A549 (cell line): Measurements from ENCODE around the gene GM2A. TPM values are rescaled to one million over a fixed set of nuclear protein-coding genes. Genes with fewer than 3 reads are reported as not detected.

Source experiments
- ATAC-seq, 2 experiments: fragments of 200-7000 bp in 1 of 2; fragments of >200 bp in 1 of 2; cut with Nextera tagmentation in 1 of 2; cut with Tn5 transposase in 1 of 2; 3 replicates each; pipeline versions ENCODE4 v1.8.0 to v1.9.1; 2018 to 2020; ENCODE audit warnings: mild to moderate bottlenecking in 1 of 2, moderate library complexity in 1 of 2
- CTCF ChIA-PET: fragments of 300-600 bp; sonication (Branson Sonifier 250); formaldehyde crosslinking; extraction: SDS; loops from one replicate; lab custom pipeline; 2021; ENCODE audit warnings: antibody characterized with exemption, inconsistent platforms; lab: Yijun Ruan, JAX
- POLR2A ChIA-PET: fragments of 350-600 bp; formaldehyde crosslinking; extraction: SDS; loops from one replicate; lab custom pipeline; 2021; ENCODE audit warnings: antibody characterized with exemption, inconsistent platforms; lab: Yijun Ruan, JAX
- DNase-seq, 2 experiments: peaks; one replicate each; pipeline versions ENCODE4 v3.0.0 to v3.0.0-alpha.2; 2011 to 2016; ENCODE audit warnings: low read depth in 1 of 2, low spot score in 1 of 2
- FAIRE-seq: peaks from 2 replicates; lab custom pipeline; 2011; peaks lifted over from hg19 to GRCh38; lab: Jason Lieb, UNC
- H3K27ac ChIP-seq, 2 experiments: fragments of >200 bp; sonication (Bioruptor Twin); formaldehyde crosslinking; 3 replicates each; pipeline ENCODE4 v1.5.1; 2016 to 2017
- H3K4me1 ChIP-seq: fragments of >200 bp; sonication (Bioruptor Twin); formaldehyde crosslinking; 3 replicates; pipeline ENCODE4 v1.6.1; 2016
- H3K4me2 ChIP-seq: fragments of >200 bp; sonication (Bioruptor Twin); formaldehyde crosslinking; 3 replicates; pipeline ENCODE4 v1.6.1; 2016
- H3K4me3 ChIP-seq: fragments of >200 bp; sonication (Bioruptor Twin); formaldehyde crosslinking; 3 replicates; pipeline ENCODE4 v1.5.1; 2016
- H3K9me3 ChIP-seq: fragments of >200 bp; sonication (Bioruptor Twin); formaldehyde crosslinking; 3 replicates; pipeline ENCODE4 v1.6.1; 2016
- CBX2 ChIP-seq: fragments of 200-600 bp; sonication (generic); IDR thresholded peaks from 2 replicates; pipeline ENCODE4 v1.6.1; 2016; ENCODE audit warnings: low read depth, mild to moderate bottlenecking, borderline replicate concordance
- CHD2 ChIP-seq: fragments of 150-350 bp; IDR thresholded peaks from 2 replicates; pipeline ENCODE4 v1.6.1; 2014; ENCODE audit warnings: low read length; ENCODE audit not compliant: partially characterized antibody
- CTCF ChIP-seq: fragments of >200 bp; sonication (Bioruptor Twin); formaldehyde crosslinking; IDR thresholded peaks from 3 replicates; pipeline ENCODE4 v1.5.1; 2016
- E2F6 ChIP-seq: IDR thresholded peaks from 2 replicates; pipeline ENCODE4 v1.6.1; 2012; ENCODE audit warnings: low read depth, borderline replicate concordance
- JUNB ChIP-seq: fragments of >200 bp; sonication (Bioruptor Twin); formaldehyde crosslinking; IDR thresholded peaks from 2 replicates; pipeline ENCODE4 v1.6.1; 2016
- NPAS2 ChIP-seq: fragments of 250-450 bp; sonication (Bioruptor Pico); IDR thresholded peaks from 2 replicates; pipeline ENCODE4 v1.8.0; 2022; ENCODE audit warnings: mild to moderate bottlenecking, moderate library complexity, borderline replicate concordance
- RAD21 ChIP-seq, 2 experiments: fragments of >200 bp in 1 of 2; sonication (Bioruptor Twin) in 1 of 2; formaldehyde crosslinking in 1 of 2; IDR thresholded peaks in 1 of 2; conservative IDR thresholded peaks in 1 of 2; 2 replicates in 1 of 2; 3 replicates in 1 of 2; pipeline ENCODE4 v1.6.1; 2012 to 2018; ENCODE audit warnings: inconsistent platforms in 1 of 2
- RARB ChIP-seq: fragments of 250-450 bp; sonication (Bioruptor Pico); IDR thresholded peaks from 2 replicates; pipeline ENCODE4 v1.8.0; 2021; ENCODE audit warnings: mild to moderate bottlenecking, moderate library complexity
- SMC3 ChIP-seq: fragments of >200 bp; sonication (Bioruptor Twin); formaldehyde crosslinking; IDR thresholded peaks from 3 replicates; pipeline ENCODE4 v1.6.1; 2018; ENCODE audit warnings: inconsistent platforms
- ZC3H11A ChIP-seq: fragments of 450-650 bp; IDR thresholded peaks from 2 replicates; pipeline ENCODE4 v1.6.1; 2014; ENCODE audit warnings: antibody characterized with exemption, mild to moderate bottlenecking
- ZSCAN20 ChIP-seq: fragments of 250-450 bp; sonication (Bioruptor Pico); IDR thresholded peaks from 2 replicates; pipeline ENCODE4 v1.8.0; 2022; ENCODE audit warnings: mild to moderate bottlenecking, moderate library complexity
- WGBS: methylation state at CpG from one replicate; pipeline ENCODE4 v1.1.6; 2017; ENCODE audit errors: missing lambda C conversion rate; 5-methylcytosine and 5-hydroxymethylcytosine counted together
- polyA plus RNA-seq, 4 experiments: library from polyadenylated mRNA; depleted of rRNA in 3 of 4; stranded (reverse); fragments of >200 nt; fragmentation: RNase III in 1 of 4; extraction: RNeasy Plus Mini Kit Qiagen cat#74134 plus additional on column Dnase treatment in 1 of 4; gene quantifications; 2 replicates in 3 of 4; 3 replicates in 1 of 4; pipeline ENCODE4 v1.2.3, GENCODE V29; 2011 to 2017

GM2A gene
- polyA plus RNA-seq, 2 of the 4 experiments (the other 2 are of a cell fraction): 9.6 to 17.4 TPM

- WGBS: 45% methylated on average over 2 of the region's 2 CpGs
- no peaks in the 10 kb centered on the region for H3K4me1 ChIP-seq
- TF ChIP-seq NPAS2: no peak
- TF ChIP-seq CBX2: no peak
- no peak for TF ChIP-seq E2F6
- no peak for TF ChIP-seq ZSCAN20
- no peak for TF ChIP-seq CHD2
- TF ChIP-seq ZC3H11A: no peak
- TF ChIP-seq JUNB: no peak
- DNase-seq (no peak), ATAC-seq (no peak), FAIRE-seq (no peak)
- no peak overlapping the region for H3K4me2 ChIP-seq
- H3K9me3 ChIP-seq: no peaks in the 10 kb centered on the region
- no peak overlapping the region for H3K27ac ChIP-seq
- POLR2A ChIA-PET: no interaction called here
- CTCF ChIA-PET: interaction anchor here (0.6 to 2.5 kb wide), 3 partner anchors 334 to 860 kb away, joined by 4 to 11 read pairs (median 5); no protein-coding TSS in a partner anchor
- H3K4me3 ChIP-seq: no peak overlapping the region
Observed at GRCh38 chr5:151317871-151318270, 64.9 kb downstream of the GM2A start.

GRCh38 chr5:151318850-151319732, 66.1 kb downstream of the GM2A start:
- Histone ChIP-seq H3K27ac (no peak overlapping the region), H3K4me2 (no peak overlapping the region)
- ATAC-seq: peak; percentile 78 to 79
- TF ChIP-seq RARB (no peak), SMC3 (no peak), RAD21 (conservative IDR thresholded peaks at IDR 0.05 in 1 of 2, IDR thresholded peaks at IDR 0.05 in 1 of 2) (peak in 1 of 2 experiments; percentile 23; a peak in 1 of 5 replicates), CTCF (0 out of 3 replicates have a peak, but pooled peaks have one; percentile 5)
- TF ChIP-seq, all 56 proteins: peak for 2
- POLR2A ChIA-PET: interaction anchor here (1.1 kb wide), 1 partner anchor 333 kb away, joined by 3 read pairs; no protein-coding TSS in a partner anchor
- FAIRE-seq (no peak), DNase-seq (peak in 1 of 2 experiments; percentile 31)
- Histone ChIP-seq H3K9me3 (no peaks in the 10 kb centered on the region), H3K4me1 (no peaks in the 10 kb centered on the region), H3K4me3 (no peak overlapping the region)
- 20% methylated on average over 2 of the region's 2 CpGs for WGBS
- CTCF ChIA-PET: interaction anchor here (0.7 to 2.5 kb wide), 2 partner anchors 193 to 333 kb away, joined by 4 to 11 read pairs; no protein-coding TSS in a partner anchor

Other genes starting within 250 kb of the GM2A start
- 26.4 and 34.8 TPM in 2 replicates for gene GPX3, start 232.6 kb upstream of the GM2A start, polyA plus RNA-seq (2011; rRNA removed)
- gene GPX3, start 232.6 kb upstream of the GM2A start, polyA plus RNA-seq (2017; fragmentation: RNase III; extraction: RNeasy Plus Mini Kit Qiagen cat#74134 plus additional on column Dnase treatment): 13.6 to 16.8 TPM (median 16.2 TPM) in 3 replicates
- gene TNIP1, start 172.2 kb upstream of the GM2A start, polyA plus RNA-seq (2011; rRNA removed): 43.4 and 48.4 TPM in 2 replicates
- gene TNIP1, start 172.2 kb upstream of the GM2A start, polyA plus RNA-seq (2017; fragmentation: RNase III; extraction: RNeasy Plus Mini Kit Qiagen cat#74134 plus additional on column Dnase treatment): 53.4 to 68.2 TPM (median 55.8 TPM) in 3 replicates
- gene ANXA6, start 95.4 kb upstream of the GM2A start, polyA plus RNA-seq (2011; rRNA removed): 32.4 and 34.9 TPM in 2 replicates
- gene ANXA6, start 95.4 kb upstream of the GM2A start, polyA plus RNA-seq (2017; fragmentation: RNase III; extraction: RNeasy Plus Mini Kit Qiagen cat#74134 plus additional on column Dnase treatment): 44.6 to 55.7 TPM (median 53.0 TPM) in 3 replicates
- 3.0 and 3.2 TPM in 2 replicates for gene CCDC69, start 29.1 kb upstream of the GM2A start, polyA plus RNA-seq (2011; rRNA removed)
- gene CCDC69, start 29.1 kb upstream of the GM2A start, polyA plus RNA-seq (2017; fragmentation: RNase III; extraction: RNeasy Plus Mini Kit Qiagen cat#74134 plus additional on column Dnase treatment): 2.1 to 3.1 TPM (median 2.9 TPM) in 3 replicates
- not detected in 2 replicates for gene SLC36A3, start 50.6 kb downstream of the GM2A start, polyA plus RNA-seq (2011; rRNA removed)
- not detected in 3 replicates for gene SLC36A3, start 50.6 kb downstream of the GM2A start, polyA plus RNA-seq (2017; fragmentation: RNase III; extraction: RNeasy Plus Mini Kit Qiagen cat#74134 plus additional on column Dnase treatment)
- gene SLC36A2, start 94.4 kb downstream of the GM2A start, polyA plus RNA-seq (2011; rRNA removed): not detected in 2 replicates
- gene SLC36A2, start 94.4 kb downstream of the GM2A start, polyA plus RNA-seq (2017; fragmentation: RNase III; extraction: RNeasy Plus Mini Kit Qiagen cat#74134 plus additional on column Dnase treatment): not detected in 3 replicates
- gene SLC36A1, start 194.4 kb downstream of the GM2A start, polyA plus RNA-seq (2011; rRNA removed): 10.8 and 12.4 TPM in 2 replicates
- 7.2 to 7.6 TPM (median 7.4 TPM) in 3 replicates for gene SLC36A1, start 194.4 kb downstream of the GM2A start, polyA plus RNA-seq (2017; fragmentation: RNase III; extraction: RNeasy Plus Mini Kit Qiagen cat#74134 plus additional on column Dnase treatment)